SK-N-SH (cell line): ENCODE measurements around the gene UBE2D3. TPM values are rescaled to one million over a fixed set of nuclear protein-coding genes. Genes with fewer than 3 reads are reported as not detected.

Source experiments
- CTCF ChIA-PET: fragments of 300-600, 350-600 bp; formaldehyde crosslinking; extraction: SDS; loops from one replicate; lab custom pipeline; 2021; lab: Yijun Ruan, JAX
- POLR2A ChIA-PET: fragments of 350-600 bp; sonication (Branson Sonifier 250); formaldehyde crosslinking; extraction: SDS; loops from one replicate; lab custom pipeline; 2020; ENCODE audit warnings: antibody characterized with exemption, inconsistent platforms; lab: Yijun Ruan, JAX
- DNase-seq: peaks from one replicate; pipeline ENCODE4 v3.0.0; 2012
- H2AFZ ChIP-seq: fragments of 200-600 bp; sonication (generic); 2 replicates; pipeline ENCODE4 v1.8.1; 2016; ENCODE audit warnings: antibody characterized with exemption, mild to moderate bottlenecking, low read depth
- H3F3A ChIP-seq: fragments of 200-600 bp; sonication (generic); replicated peaks from 2 replicates; pipeline ENCODE3; 2016; ENCODE audit warnings: antibody characterized with exemption, mild to moderate bottlenecking; ENCODE audit not compliant: insufficient read depth
- H3K27ac ChIP-seq, 2 experiments: fragments of 200-500 bp in 1 of 2; fragments of 200-600 bp in 1 of 2; sonication (Bioruptor generic) in 1 of 2; sonication (generic), shearing (Covaris generic) in 1 of 2; 2 replicates each; pipeline versions ENCODE4 v1.5.1 to v1.6.1; 2014 to 2016; ENCODE audit warnings: low read depth in 2 of 2, inconsistent platforms in 1 of 2, low read length in 1 of 2, mild to moderate bottlenecking in 1 of 2, mixed read lengths in 1 of 2
- H3K27me3 ChIP-seq: fragments of 200-600 bp; sonication (generic), shearing (Covaris generic); 2 replicates; pipeline ENCODE4 v1.6.1; 2016; ENCODE audit warnings: mixed run types; ENCODE audit not compliant: insufficient read depth
- H3K36me3 ChIP-seq, 2 experiments: fragments of 200-500 bp in 1 of 2; fragments of 200-600 bp in 1 of 2; sonication (Bioruptor generic) in 1 of 2; sonication (generic) in 1 of 2; replicated peaks in 1 of 2; 2 replicates each; pipeline versions ENCODE3 to v1.5.1; 2014 to 2016; ENCODE audit warnings: low read length in 1 of 2, mild to moderate bottlenecking in 1 of 2; ENCODE audit not compliant: insufficient read depth in 2 of 2, control insufficient read depth in 1 of 2
- H3K4me1 ChIP-seq, 2 experiments: fragments of 200-500 bp in 1 of 2; fragments of 200-600 bp in 1 of 2; sonication (Bioruptor generic) in 1 of 2; sonication (generic), shearing (Covaris generic) in 1 of 2; 2 replicates each; pipeline versions ENCODE4 v1.5.1 to v1.6.1; 2014 to 2016; ENCODE audit warnings: low read depth in 1 of 2, low read length in 1 of 2, mixed run types in 1 of 2; ENCODE audit not compliant: insufficient read depth in 2 of 2, control insufficient read depth in 1 of 2
- H3K4me2 ChIP-seq: fragments of 200-600 bp; sonication (generic), shearing (Covaris generic); 2 replicates; pipeline ENCODE4 v1.6.1; 2017; ENCODE audit warnings: mixed run types
- H3K4me3 ChIP-seq, 2 experiments: fragments of 200-500 bp in 1 of 2; fragments of 200-600 bp in 1 of 2; sonication (Bioruptor generic) in 1 of 2; sonication (generic), shearing (Covaris generic) in 1 of 2; 2 replicates each; pipeline versions ENCODE4 v1.5.1 to v1.8.1; 2014 to 2016; ENCODE audit warnings: low read depth in 2 of 2, inconsistent platforms in 1 of 2, low read length in 1 of 2, mild to moderate bottlenecking in 1 of 2, mixed read lengths in 1 of 2, moderate library complexity in 1 of 2
- H3K79me2 ChIP-seq: fragments of 200-600 bp; sonication (generic); 2 replicates; pipeline ENCODE4 v1.8.1; 2017; ENCODE audit warnings: mild to moderate bottlenecking; ENCODE audit not compliant: insufficient read depth
- H3K9ac ChIP-seq: fragments of 200-600 bp; sonication (generic); 2 replicates; pipeline ENCODE4 v1.6.1; 2017; ENCODE audit warnings: mixed run types
- H3K9me2 ChIP-seq: fragments of 200-600 bp; sonication (generic); 2 replicates; pipeline ENCODE4 v1.6.1; 2017; ENCODE audit warnings: mixed run types
- H3K9me3 ChIP-seq: fragments of 200-600 bp; sonication (generic); 2 replicates; pipeline ENCODE4 v1.6.1; 2017; ENCODE audit warnings: mixed run types, mild to moderate bottlenecking, moderate library complexity
- H4K20me1 ChIP-seq: fragments of 200-600 bp; sonication (generic); 2 replicates; pipeline ENCODE4 v1.6.1; 2017; ENCODE audit warnings: mild to moderate bottlenecking, mixed run types; ENCODE audit not compliant: insufficient read depth
- CTCF ChIP-seq: fragments of 200-600 bp; sonication (generic); IDR thresholded peaks from 2 replicates; pipeline ENCODE4 v1.6.1; 2017; ENCODE audit warnings: antibody characterized with exemption, mild to moderate bottlenecking, moderate library complexity
- FOSL2 ChIP-seq: IDR thresholded peaks from 2 replicates; pipeline ENCODE4 v1.4.0; 2012; ENCODE audit warnings: low read depth, mild to moderate bottlenecking, moderate library complexity, borderline replicate concordance
- MEF2A ChIP-seq: IDR thresholded peaks from 2 replicates; pipeline ENCODE4 v1.4.0; 2012; ENCODE audit warnings: low read depth, borderline replicate concordance
- POLR2AphosphoS5 ChIP-seq: IDR thresholded peaks from 2 replicates; pipeline ENCODE4 v1.6.1; 2012; ENCODE audit warnings: low read depth, low read length
- RAD21 ChIP-seq: IDR thresholded peaks from 2 replicates; pipeline ENCODE4 v1.6.1; 2012; ENCODE audit warnings: mild to moderate bottlenecking, low read length
- TCF12 ChIP-seq: IDR thresholded peaks from 2 replicates; pipeline ENCODE4 v1.4.0; 2012
- WGBS: methylation state at CpG from one replicate; pipeline ENCODE4 v1.1.6; 2017; ENCODE audit warnings: low lambda C conversion rate; 5-methylcytosine and 5-hydroxymethylcytosine counted together
- polyA plus RNA-seq, 3 experiments: library from polyadenylated mRNA; depleted of rRNA; stranded (reverse); fragments of >200 nt; gene quantifications; 2 replicates each; pipeline ENCODE4 v1.2.3, GENCODE V29; 2012
- TF ChIP-seq, protein P1 (sequence below): IDR thresholded peaks from 2 replicates; pipeline ENCODE4; 2012
- TF ChIP-seq, protein P2 (sequence below): IDR thresholded peaks from 2 replicates; pipeline ENCODE4 v1.4.0; 2012; ENCODE audit warnings: low read depth
- TF ChIP-seq, protein P3 (sequence below): IDR thresholded peaks from 2 replicates; pipeline ENCODE4 v1.4.0; 2012; ENCODE audit warnings: low read depth, borderline replicate concordance

UBE2D3 gene
- polyA plus RNA-seq, 1 of the 3 experiments (the other 2 are of a cell fraction) = 216 TPM

DNA sequence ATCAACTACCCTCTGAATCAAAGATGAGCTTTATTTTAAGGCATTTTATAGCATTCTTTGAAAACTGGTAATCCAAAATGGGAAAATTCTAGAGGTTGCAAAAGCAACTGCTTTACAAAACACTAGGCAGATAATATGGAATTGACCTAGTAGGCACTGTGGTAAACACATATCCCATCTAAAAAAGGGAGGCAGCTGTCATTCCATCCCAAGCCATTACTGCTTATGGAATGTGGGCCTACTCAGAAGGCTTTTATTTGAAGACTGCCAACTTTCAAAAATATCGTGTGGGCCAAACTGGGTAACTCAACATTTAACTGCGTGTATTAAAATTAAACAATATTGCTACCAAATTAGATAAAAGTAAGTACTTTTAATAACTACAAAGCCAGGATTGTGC, 19.3 kb downstream of the UBE2D3 start:
- POLR2A ChIA-PET = no interaction called here

DNA sequence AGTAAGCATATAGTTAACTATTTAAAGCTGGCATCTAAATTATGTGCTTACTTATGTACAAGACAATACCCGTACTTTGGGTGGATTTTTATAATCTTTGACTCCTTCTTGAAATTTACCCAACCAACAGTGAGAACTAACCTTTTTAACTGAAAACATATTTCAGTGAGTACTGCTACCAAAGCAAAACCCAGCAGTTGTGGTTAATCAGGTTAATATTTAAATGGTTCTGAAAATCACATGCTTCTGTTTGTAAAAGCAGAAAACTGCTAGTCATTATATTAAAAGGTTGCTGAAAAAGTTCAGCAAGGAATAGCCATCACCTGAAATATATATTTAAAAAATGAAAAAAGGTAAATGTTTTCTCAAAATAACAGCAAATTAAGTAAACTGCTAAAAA, 20.0 kb downstream of the UBE2D3 start:
- peaks cover 0 to 10% of the 10 kb centered on the region in 2 experiments; a peak in 2 of 4 replicates for H3K4me1 ChIP-seq
- peaks cover 72% of the 10 kb centered on the region for H4K20me1 ChIP-seq
- H3K4me3 ChIP-seq = no peak overlapping the region
- ChIA-PET POLR2A (no interaction called here), CTCF (interaction anchor here (1.0 kb wide), 1 partner anchor 187 kb away, joined by 3 read pairs; no protein-coding TSS in a partner anchor)
- peaks cover 100% of the 10 kb centered on the region for H3K79me2 ChIP-seq
- H3K27me3 ChIP-seq = no peaks in the 10 kb centered on the region
- no peaks in the 10 kb centered on the region for H3K9me2 ChIP-seq
- no peak overlapping the region for H3K9ac ChIP-seq
- H2AFZ ChIP-seq = no peak overlapping the region
- peaks cover 13% of the 10 kb centered on the region for H3F3A ChIP-seq
- no peak overlapping the region for H3K27ac ChIP-seq
- WGBS = 85% methylated on average over 1 of the region's 1 CpG
- TF ChIP-seq TCF12 = no peak
- TF ChIP-seq, protein P1, sequence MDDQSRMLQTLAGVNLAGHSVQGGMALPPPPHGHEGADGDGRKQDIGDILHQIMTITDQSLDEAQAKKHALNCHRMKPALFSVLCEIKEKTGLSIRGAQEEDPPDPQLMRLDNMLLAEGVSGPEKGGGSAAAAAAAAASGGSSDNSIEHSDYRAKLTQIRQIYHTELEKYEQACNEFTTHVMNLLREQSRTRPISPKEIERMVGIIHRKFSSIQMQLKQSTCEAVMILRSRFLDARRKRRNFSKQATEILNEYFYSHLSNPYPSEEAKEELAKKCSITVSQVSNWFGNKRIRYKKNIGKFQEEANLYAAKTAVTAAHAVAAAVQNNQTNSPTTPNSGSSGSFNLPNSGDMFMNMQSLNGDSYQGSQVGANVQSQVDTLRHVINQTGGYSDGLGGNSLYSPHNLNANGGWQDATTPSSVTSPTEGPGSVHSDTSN = no peak
- TF ChIP-seq, protein P2, sequence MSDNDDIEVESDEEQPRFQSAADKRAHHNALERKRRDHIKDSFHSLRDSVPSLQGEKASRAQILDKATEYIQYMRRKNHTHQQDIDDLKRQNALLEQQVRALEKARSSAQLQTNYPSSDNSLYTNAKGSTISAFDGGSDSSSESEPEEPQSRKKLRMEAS = no peak
- no peak for TF ChIP-seq RAD21
- no peak for TF ChIP-seq MEF2A
- TF ChIP-seq POLR2AphosphoS5 = no peak
- peaks cover 70 to 73% of the 10 kb centered on the region in 2 experiments for H3K36me3 ChIP-seq
- no peak overlapping the region for H3K4me2 ChIP-seq
- no peaks in the 10 kb centered on the region for H3K9me3 ChIP-seq
- no peak for DNase-seq

More for the DNA sequence above, 19.3 kb downstream of the UBE2D3 start:
- WGBS = 92% methylated on average over 2 of the region's 2 CpGs
- H4K20me1 ChIP-seq = peaks cover 73% of the 10 kb centered on the region
- H3K36me3 ChIP-seq = peaks cover 69 to 70% of the 10 kb centered on the region in 2 experiments
- no peak overlapping the region for H3K27ac ChIP-seq
- no peaks in the 10 kb centered on the region for H3K9me3 ChIP-seq
- H3K9me2 ChIP-seq = no peaks in the 10 kb centered on the region
- H2AFZ ChIP-seq = no peak overlapping the region
- H3K4me1 ChIP-seq = peaks cover 0 to 10% of the 10 kb centered on the region in 2 experiments; a peak in 2 of 4 replicates
- no peak overlapping the region for H3K9ac ChIP-seq
- DNase-seq = no peak
- no peak overlapping the region for H3K4me3 ChIP-seq
- CTCF ChIA-PET = interaction anchor here (1.0 kb wide), 1 partner anchor 187 kb away, joined by 3 read pairs; no protein-coding TSS in a partner anchor
- no peaks in the 10 kb centered on the region for H3K27me3 ChIP-seq
- H3F3A ChIP-seq = peaks cover 7% of the 10 kb centered on the region
- H3K4me2 ChIP-seq = no peak overlapping the region
- TF ChIP-seq POLR2AphosphoS5 (no peak), CTCF (no peak), FOSL2 (no peak), MEF2A (no peak)
- TF ChIP-seq, protein P3, sequence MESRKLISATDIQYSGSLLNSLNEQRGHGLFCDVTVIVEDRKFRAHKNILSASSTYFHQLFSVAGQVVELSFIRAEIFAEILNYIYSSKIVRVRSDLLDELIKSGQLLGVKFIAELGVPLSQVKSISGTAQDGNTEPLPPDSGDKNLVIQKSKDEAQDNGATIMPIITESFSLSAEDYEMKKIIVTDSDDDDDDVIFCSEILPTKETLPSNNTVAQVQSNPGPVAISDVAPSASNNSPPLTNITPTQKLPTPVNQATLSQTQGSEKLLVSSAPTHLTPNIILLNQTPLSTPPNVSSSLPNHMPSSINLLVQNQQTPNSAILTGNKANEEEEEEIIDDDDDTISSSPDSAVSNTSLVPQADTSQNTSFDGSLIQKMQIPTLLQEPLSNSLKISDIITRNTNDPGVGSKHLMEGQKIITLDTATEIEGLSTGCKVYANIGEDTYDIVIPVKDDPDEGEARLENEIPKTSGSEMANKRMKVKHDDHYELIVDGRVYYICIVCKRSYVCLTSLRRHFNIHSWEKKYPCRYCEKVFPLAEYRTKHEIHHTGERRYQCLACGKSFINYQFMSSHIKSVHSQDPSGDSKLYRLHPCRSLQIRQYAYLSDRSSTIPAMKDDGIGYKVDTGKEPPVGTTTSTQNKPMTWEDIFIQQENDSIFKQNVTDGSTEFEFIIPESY = no peak
- H3K79me2 ChIP-seq = peaks cover 100% of the 10 kb centered on the region
